Stimulated activated CD4-positive, alpha-beta T cell treated with anti-CD3 and anti-CD28 coated beads, Interleukin-1b, Interleukin-23, amount 100 ng/mL, for 48 hours (primary cell): Measurements from ENCODE around the gene USHBP1.

Source experiments
- DNase-seq: peaks from one replicate; pipeline ENCODE4 v3.0.0-alpha.2; 2020

Gene USHBP1, protein sequence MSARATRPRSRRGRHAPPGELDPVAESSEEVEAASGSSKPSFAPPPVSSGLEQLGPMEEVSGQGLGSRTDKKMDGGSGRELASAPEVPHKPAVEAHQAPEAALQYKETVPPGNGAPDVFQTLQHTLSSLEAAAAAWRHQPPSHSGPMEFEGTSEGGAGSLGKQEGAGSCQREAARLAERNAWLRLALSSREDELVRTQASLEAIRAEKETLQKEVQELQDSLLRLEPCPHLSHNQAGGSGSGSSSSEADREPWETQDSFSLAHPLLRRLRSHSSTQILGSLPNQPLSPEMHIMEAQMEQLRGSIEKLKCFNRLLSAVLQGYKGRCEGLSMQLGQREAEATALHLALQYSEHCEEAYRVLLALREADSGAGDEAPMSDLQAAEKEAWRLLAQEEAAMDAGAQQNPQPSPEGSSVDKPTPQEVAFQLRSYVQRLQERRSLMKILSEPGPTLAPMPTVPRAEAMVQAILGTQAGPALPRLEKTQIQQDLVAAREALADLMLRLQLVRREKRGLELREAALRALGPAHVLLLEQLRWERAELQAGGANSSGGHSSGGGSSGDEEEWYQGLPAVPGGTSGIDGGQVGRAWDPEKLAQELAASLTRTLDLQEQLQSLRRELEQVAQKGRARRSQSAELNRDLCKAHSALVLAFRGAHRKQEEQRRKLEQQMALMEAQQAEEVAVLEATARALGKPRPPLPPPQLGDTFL

DNA sequence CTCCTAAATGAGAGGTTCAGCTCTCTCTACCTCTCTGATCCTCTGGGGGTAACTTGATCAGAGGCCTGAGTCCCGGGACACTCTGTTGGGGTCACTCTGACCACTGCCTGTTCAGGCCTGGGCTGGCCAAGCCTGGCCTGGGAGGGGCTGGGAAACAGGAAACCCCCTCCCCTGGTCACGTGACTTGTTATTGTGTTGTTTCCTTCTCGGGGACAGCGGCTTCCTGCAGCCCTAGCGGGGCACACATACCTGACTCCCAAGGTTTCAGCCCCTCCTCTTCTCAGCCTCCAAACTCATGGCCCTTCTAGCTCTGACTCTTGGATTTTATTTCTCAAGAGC is at the start of gene USHBP1:
USHBP1 (minus strand) TSS at position 105 of the 339 bp plus-strand sequence. CDS start 446 bp downstream, outside the sequence.
- no peak for DNase-seq

DNA sequence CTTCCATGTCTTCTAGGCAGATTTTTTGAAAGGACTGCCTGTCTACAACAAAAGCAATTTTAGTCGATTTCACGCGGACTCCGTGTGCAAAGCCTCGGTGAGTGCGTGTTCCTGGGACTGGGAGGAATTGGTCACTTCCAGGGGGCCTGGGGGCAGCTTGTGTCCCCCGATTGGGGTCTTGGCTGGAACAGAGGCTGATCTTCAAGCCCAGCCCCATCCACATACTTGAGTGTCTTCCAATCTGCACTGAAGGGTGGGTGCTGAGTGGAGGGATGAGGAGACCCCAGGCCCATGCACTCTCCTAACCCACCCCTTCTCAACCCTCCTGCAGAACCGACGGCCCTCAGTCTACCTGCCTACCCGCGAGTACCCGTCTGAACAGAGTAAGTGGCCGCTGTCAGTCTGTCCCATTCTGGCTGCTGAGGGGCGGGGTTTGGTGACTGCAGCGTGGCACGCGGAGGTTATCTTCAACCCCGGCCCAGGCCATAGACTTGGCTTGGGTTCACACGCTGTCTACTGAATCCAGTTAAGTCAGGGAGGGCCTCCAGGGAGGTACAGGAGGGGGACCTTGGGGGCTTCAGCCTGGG is 49.6 kb upstream of the USHBP1 start:
- DNase-seq, result no peak

DNA sequence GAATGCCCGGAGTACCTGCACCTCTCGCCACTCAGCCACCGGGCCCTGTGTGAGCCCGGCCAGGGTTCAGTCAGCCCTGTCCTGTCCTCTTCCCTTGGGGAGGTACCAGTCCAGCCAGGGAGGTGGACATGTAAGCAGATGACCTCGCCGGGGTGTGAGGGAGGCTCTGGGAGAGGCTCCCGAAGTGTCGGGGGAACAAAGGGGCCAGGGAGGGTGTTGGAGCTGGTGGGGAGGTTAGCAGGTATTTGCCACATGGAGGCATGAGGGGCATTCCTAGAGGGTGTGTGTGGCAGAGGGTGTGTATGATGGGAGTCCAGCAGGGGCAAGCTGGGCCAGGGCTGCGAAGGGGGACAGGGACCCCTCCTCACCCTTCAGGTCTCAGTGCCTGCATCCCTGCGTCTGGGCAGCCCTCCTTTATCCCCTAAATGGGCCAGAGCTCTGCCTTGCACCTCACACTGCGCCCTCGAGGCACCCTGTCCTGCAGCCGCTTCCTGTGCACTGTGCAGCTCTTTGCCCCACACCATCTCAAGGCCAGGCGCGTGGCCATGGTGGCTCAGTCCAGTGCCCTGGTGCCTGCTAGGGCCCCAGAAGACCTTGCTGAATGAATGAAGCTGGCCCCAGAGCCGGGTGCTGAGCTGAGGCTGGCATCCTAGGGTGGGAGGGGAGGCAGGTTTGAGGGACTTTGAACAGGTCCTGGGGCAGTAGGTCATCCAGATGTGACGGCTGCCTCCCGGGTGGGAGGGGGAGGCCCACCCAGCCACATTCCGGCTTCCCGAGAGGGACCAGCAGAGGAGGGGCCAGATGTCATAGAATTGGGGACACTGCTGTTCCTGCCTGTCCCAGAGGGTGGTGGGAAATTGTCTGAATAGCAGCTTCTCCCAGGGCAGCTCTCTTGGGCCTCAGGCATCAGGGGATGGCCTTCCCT is 47.9 kb upstream of the USHBP1 start:
- DNase-seq, result no peak

DNA sequence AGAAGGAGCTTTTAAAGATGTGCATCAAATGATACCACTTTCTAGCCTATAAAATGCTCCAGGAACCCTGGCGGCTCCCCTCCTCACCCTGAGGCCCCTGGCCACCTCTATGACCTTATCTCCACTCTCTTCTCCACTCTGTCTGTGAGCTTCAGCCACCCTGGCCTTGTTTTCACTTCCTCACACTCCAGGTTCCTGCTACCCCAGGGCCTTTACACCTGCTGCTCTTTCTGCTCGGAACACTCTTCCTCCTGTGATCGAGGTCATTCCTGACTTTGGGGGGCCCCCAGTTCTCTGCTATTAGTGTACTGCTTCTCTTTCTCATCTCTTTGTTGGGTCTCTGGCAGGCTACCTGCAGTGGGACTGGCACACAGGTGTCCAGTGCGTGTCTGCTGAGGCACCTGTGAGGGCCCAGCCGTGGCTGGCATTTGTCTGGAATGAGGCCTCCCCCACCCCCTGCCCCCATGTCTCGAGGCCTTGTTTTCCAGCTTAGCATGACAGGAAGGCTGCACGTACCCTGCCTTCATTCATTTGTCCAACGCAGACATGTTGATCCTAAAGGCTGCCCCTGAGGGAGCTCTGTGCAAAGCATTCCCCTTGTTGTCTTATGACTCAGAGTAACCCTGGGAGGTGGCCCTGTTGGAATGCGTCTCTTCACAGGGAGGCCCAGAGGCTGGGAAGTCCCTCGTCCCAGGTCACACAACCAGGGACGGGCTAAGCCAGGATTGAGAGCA is 47.1 kb upstream of the USHBP1 start:
- DNase-seq, result no peak

DNA sequence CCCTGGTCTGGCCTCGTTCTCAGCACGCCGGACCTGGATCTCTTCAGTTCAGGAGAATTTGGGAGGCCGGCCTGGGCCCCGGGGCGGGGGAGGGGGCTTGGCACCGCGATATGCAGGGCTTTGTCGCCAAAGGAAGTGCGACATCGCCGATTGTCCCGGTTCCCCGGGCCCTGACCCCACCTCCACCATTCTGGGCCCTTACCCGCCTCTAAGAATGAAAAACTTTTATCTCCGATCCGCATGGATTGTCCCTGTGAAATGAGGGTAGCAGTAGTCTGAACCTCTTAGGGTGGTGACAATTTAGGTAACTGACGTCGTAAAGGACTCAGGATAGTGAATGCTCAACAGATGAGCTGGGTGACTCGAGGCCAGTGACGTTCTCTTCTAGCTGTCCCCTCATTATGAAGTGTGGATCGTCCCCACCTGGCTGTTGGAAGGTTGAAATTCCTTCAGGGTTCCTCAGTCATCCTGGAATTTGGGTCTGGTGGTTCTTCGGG is 45.5 kb upstream of the USHBP1 start:
- peak; percentile 22 for DNase-seq

DNA sequence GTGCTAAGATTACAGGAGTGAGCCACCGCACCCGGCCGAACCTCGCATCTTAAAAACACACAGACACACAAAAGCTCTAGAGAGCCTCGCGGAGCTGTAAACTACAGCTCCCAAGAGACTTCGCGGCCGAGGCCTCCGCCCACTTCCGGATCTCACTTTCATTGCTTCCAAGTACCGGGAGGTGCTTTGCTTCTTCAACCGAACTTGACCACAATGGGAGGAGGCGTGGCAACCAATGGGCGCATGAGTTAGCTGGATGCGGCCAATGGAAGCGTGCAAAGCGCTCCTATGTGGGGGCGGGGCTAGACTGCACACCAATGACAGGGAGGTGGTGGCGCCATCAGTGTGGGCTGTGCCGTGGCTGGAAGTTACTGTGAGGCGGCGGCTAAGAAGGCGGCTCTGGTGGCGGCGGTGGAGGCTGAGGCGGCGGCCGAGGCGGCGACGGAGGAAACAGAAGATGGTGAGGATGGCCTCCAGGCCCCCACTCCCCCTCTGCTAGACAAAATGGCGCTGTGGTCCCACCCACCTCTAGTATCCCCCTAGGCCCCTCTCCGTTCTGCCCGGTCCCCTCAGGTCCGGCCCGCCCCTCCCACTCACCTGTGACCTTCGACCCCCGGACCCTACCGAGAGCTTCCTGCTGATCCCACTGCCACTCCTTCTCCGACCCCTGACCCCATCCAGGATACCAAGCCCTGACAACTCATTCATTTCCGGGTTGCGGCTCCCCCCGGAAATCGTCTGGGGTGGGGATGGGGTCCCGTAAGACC is 44.8 kb upstream of the USHBP1 start, which contains the start of gene DDA1:
DDA1 (plus strand) TSS at position 366 of the 767 bp plus-strand sequence; CDS start at position 458, 92 bp downstream.
- DNase-seq, result peak; percentile 100

DNA sequence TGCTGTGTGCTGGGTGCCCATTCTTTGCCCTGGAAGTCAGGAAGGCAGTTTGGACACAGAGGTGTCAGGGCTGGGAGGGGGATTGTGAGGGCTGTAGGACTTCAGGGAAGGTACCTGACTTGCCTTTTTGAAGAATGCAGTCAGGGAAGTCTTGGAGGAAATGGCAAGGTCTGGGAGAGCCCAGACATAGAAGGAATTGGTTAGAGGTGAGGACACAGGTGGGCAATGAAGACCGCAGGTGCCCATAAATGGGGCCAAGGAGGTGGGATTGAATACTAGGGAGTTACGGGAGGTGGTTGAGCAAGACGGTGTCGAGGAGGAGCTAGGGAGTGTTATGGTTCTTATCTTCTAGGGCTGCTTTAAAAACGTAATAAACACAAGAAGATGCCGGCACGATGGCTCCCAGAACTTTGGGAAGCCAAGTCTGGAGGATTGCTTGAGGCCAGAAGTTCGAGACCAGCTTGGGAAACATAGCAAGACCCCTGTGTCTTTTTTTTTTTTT is 43.4 kb upstream of the USHBP1 start:
- no peak for DNase-seq

DNA sequence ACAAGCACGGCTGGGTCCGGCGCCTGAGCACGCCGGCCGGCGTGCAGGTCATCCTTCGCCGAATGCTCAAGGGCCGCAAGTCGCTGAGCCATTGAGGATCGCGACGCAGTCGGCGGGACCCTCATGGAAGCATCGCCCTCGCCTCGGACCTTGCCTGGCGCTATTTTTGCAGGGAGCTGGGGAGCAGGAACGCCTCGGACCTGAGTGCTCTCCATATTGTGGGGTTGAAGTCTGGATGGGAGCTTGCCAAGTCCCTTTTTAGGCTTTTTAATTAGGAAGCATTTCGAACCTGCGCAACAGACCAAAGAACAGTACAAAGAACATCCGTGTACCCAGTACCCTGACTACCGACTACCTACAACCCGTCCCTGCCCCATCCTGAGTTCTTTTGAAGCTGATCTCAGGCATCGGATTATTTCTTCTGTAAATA is 41.8 kb upstream of the USHBP1 start:
- no peak for DNase-seq

DNA sequence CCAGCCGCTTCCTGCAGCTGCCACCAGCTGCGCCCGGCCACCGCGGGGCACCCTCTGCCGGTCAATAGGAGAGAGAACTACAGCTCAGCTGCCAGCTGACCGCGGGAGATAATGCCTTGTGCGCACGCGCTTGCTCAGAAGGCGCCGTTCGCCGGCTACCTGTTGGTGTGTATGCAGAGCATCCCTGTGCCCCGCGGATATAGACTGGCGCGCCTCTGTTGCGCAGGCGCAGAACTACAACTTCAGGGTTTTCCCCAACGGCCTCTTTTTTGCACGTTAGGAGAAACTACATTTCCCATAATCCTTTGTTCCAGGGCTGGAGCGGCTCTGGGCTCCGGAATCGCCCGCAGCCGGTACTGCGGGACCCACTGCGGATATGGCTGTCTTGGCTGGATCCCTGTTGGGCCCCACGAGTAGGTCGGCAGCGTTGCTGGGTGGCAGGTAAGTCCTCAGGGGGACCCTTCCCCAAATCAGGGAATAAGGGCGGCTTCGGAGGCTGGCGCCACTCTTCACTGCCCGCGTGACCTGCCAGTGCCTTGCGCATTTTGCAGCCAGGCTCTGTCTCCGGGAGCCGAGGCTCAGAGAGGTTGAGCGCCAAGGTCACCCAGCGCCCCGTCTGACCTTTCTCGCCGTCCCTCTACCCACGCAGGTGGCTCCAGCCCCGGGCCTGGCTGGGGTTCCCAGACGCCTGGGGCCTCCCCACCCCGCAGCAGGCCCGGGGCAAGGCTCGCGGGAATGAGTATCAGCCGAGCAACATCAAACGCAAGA is 41.2 kb upstream of the USHBP1 start, which contains the start of gene MRPL34:
MRPL34 (plus strand) TSS at position 356 of the 768 bp plus-strand sequence; CDS start at position 377, 21 bp downstream.
- DNase-seq, result peak; percentile 98

DNA sequence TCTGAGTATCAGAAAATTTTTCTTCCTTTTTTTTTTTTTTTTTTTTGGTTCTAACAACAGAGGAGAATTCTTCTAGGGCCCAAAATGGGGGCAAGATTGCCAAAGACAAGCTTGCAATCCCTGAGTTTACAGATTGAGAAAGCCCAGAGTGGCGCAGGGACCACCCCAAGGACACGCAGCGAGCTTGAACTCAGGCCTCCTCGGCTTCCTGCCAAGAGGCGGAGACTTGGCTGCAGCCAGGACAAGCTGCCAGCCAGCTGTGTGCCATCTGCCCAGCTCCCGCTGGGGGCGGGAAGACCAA is 40.6 kb upstream of the USHBP1 start:
- DNase-seq, result no peak

DNA sequence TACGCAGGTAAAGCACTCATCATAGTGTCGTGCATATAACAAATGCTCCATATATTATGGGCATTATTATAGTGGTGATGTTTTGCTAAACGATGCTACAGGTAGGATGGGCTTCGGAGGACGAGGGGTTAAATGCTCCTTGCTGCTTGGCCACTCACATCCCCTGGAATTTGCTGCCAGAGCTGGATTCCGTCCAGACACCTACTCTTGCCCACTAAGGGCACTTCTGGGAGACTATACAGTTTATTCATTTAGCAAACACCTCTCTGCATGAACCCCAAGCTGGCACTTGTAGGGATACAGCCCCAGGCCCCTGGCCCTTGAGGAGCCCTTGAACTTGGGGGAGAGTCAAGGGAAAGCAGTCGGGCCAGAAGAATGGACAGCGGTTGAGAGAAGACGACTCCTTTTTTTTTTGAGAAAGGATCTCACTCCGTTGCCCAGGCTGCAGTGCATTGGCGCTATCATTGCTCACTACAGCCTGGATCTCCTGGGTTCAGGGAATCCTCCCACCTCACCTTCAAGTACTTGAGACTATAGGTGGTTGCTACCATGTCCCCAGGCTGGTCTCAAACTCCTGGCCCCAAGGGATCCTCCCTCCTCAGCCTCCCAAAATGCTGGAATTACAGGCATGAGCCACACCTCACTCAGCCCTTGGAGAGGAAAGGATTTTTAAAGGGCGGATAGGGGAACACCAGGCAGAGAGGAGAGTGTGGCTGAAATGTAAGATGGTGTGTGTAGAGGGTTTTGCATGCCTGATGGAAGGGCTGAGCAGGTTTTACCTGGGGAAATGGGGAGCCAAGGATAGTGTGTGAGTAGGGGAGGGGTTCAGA is 40.1 kb upstream of the USHBP1 start:
- no peak for DNase-seq

DNA sequence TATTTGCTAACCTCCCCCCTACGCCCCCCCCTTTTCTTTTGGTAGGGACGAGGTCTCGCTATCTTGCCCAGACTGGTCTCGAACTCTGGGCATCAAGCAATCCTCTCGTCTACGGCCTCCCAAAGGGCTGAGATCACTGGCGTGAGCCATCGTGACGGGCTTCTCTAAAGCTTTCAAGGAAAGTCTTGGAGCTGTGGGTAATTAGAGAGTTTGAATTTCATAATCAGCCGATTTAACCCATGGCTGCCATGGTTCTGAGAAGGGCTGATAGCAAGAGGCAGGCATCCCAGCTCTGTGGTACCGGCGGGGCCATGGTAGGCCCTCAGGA is 39.4 kb upstream of the USHBP1 start:
- DNase-seq, result no peak

DNA sequence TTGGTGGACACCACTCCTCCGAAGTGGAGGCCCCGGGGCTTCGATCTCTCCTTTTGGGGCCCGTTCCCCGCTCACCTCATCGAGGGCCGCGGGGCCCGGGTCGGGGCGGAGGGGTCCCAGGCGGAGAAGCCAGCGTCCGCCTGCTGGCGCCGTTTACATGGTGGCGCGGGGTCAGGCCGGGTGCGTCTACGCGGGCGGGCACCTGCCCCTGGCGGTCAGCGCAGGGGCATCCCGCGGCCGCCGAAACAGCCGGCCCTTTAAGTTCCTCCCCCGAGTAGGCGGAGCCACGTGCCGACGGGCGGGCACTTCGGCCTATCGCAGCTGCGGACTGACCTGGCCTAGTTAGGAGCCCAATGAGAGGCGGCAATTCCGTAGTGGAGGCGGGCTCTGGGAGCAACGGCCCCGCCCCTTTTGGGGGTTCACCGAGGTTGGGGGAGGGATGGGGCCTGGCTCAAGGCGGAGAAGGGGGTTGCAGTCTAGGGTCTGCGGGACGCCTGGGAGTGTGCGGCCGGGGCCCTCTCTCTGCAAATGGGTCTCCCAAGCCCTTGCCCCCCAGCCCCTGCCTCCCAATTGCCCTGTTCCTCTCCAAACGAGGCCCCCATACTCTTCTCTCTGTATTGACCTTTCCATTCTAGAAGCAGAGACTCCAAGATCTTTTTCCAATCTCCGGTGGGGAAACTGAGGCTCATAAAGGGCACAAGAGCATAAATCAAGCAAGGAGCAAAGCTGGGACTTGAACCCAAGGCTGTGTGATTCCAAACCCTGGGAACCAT is 38.8 kb upstream of the USHBP1 start, which contains the start of gene ABHD8:
ABHD8 (minus strand) TSS at position 259 of the 773 bp plus-strand sequence. CDS start 1,809 bp downstream, outside the sequence.
- DNase-seq, result peak; percentile 95

DNA sequence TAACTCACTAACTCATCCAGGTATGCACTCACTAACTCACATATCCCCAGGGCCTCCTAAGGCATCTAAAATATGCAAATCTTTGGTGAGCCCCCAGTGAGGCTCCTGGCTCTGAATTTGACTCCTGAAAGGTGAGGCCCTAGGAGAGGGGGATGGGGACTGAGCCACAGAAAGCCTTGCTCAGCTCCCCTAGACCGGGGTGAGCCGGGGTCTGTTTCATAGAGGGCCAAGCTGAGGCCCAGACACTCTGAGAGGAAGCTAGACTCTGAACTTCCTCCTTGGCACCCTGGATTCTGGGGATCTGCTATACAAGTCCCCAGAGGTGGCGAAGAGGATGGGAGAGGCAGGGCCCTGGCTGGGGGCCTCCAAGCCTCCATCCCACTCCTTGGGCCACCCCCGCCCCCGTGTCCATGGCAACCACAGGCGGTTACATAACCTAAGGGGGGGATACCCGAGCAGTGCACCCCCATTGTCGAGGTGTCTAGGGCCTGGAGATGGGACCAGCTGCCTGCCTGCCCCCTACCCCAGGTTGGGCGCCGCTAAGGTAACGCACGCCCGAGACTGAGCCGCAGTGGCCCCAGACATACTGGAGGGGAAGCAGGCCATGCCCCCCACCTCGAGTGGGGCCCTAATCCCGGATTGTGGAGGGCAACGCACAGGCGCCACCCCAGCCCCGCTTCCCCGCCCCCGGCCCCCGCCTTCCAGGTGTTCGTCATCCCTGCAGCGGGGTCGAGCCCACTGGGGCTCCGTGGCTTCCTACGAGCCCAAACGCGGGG is 38.0 kb upstream of the USHBP1 start:
- DNase-seq, result no peak

DNA sequence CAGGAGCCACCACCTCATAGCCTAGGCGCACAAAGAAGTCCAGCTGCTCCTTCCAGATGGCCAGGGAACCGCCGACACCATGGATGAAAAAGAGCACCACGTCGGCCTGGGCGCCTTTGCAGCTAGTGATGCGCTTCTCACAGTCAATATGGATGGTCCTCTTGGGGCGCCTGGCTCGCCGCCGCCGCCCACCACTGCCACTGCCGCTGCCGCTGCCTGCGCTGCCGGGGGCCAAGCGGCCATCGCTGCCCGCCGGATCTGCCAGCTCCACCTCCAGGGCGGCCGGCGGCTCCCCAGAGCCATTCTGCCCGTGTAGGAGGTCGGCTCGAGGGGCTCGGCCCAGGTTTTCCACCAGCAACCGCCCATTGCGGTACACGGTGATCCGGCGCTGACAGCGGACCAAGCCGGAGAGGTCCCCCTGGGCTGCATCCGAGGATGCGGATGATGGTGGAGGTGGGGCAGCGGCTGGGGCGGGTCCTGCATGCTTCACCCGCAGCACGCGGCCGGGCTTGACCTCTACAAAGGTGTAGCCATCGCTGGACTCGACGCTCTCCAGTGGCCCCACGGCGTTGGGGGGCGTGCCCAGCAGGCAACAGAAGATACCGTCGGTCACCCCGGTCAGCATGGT is 36.6 kb upstream of the USHBP1 start:
- no peak for DNase-seq

DNA sequence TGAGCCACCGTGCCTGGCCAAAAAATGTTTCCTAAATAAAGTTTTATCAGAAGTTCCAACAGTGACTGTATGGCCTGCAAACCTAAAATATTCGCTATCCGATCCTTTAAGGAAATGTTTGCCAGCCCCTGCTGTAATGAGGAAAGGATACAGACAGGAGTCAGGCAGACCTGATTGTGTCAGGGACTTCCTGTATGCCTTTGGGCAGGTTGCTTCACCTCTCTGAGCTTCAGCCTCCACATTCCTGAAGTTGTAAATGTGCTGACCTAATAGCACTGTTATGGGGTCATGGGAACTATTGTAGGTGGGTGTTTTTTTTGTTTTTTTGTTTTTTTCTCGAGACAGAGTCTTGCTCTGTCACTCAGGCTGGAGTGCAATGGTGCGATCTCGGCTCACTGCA is 32.4 kb upstream of the USHBP1 start:
- DNase-seq, result no peak

DNA sequence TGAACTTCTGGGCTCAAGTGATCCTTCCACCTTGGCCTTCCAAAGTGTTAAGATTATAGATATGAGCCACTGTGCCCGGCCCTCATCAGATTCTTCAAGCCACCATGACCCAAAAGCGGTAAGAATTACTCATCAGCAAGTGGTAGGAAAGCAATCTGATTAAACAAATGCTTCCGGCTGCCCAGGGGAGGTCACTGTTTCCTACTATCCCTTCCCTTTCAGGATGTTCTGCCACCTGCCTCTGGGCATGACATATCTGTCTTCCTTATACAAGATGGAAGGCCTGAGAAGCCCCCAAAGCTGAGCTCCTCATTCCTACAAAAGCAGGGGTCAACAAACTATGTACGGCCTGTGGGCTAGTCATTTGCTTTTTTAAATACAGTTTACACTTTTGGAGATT is 31.7 kb upstream of the USHBP1 start:
- no peak for DNase-seq
